ENCODE measurements around the gene EFCAB11. TPM values are rescaled to one million over a fixed set of nuclear protein-coding genes. Genes with fewer than 3 reads are reported as not detected.
"Not testable (repeated sequence)": the region's sequence is repeated elsewhere in the genome, so short reads cannot be mapped to it uniquely, and the experiment has no call there.

EFCAB11 gene
- total RNA-seq, 1 donor from 2014 or later, result 20.8 TPM

DNA sequence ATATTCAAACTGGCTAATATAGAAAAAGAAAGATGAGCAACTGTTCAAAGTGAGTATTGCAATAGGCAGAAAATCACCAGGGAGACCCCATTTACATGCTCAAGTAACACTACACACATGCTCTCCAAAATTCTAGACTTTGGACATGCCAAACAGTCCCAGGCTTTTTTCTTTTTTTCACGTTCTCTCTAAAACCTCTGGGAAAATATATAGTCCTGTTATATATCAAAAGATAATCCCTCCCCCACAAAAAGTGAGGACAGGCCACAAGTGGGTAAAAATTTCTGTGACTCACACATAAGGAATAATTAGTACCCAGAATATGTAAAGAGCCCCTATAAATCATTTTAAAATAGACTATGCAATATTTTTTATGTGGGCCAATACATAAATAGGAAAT lies 55.2 kb downstream of the EFCAB11 start:
- H3K4me3 Mint-ChIP-seq (ENCODE audit: low read depth), result no peak overlapping the region
- TF ChIP-seq, protein P1, sequence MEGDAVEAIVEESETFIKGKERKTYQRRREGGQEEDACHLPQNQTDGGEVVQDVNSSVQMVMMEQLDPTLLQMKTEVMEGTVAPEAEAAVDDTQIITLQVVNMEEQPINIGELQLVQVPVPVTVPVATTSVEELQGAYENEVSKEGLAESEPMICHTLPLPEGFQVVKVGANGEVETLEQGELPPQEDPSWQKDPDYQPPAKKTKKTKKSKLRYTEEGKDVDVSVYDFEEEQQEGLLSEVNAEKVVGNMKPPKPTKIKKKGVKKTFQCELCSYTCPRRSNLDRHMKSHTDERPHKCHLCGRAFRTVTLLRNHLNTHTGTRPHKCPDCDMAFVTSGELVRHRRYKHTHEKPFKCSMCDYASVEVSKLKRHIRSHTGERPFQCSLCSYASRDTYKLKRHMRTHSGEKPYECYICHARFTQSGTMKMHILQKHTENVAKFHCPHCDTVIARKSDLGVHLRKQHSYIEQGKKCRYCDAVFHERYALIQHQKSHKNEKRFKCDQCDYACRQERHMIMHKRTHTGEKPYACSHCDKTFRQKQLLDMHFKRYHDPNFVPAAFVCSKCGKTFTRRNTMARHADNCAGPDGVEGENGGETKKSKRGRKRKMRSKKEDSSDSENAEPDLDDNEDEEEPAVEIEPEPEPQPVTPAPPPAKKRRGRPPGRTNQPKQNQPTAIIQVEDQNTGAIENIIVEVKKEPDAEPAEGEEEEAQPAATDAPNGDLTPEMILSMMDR (IDR thresholded peaks at IDR 0.05; ENCODE audit: unreplicated experiment), result no peak
- peaks cover 4% of the 10 kb centered on the region for H3K9me3 Mint-ChIP-seq (ENCODE audit: low read depth)
- H3K36me3 Mint-ChIP-seq (ENCODE audit: insufficient read depth), result peaks cover 7% of the 10 kb centered on the region
- H3K27ac Mint-ChIP-seq, result no peak overlapping the region
- no peak for DNase-seq (ENCODE audit: low spot score, unreplicated experiment)
- no peaks in the 10 kb centered on the region for H3K4me1 Mint-ChIP-seq (ENCODE audit: low read depth)
- H3K27me3 Mint-ChIP-seq, result no peaks in the 10 kb centered on the region

DNA sequence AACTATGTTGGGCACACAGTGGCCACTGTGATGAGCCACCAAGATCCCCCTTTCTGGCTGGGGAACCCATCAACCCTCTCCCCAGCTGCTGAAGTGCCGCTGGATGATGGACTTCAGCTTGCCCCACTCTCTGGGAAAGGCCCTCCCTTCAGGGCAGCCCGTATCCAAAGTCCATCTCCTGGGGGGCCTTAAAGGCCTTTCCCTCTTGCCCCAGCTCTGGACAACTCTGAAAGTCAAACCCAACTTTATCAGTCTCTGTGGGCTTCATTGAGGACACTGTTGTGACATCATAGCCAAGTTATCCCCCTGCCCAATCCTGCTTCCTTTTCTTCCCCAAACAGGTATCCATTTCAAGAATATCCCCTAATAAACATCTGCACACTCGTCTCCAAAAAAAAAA lies 61.1 kb downstream of the EFCAB11 start:
- DNase-seq (ENCODE audit: low spot score, unreplicated experiment), result not testable (repeated sequence)

DNA sequence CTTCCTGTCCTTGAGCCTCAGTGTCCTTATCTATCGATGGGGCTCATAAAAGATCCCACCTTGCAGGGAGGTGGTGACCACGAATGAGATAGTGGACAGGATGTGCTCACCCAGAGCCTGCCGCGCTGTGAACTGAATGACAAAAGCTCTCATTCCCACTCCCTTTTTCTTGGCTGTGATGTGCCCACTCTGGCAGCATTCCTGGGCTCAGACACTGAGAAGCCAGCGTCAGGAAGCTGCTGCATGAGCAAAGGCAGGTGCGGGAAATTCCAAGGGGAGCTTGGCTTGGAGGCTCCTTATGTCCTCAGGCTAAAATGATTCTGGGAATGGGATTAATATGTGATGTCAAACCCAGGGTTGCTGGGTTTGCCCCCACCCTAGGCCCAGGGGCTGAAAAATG lies 61.6 kb downstream of the EFCAB11 start:
- Mint-ChIP-seq H3K27ac (no peak overlapping the region), H3K36me3 (ENCODE audit: insufficient read depth) (peaks cover 9% of the 10 kb centered on the region), H3K9me3 (ENCODE audit: low read depth) (peaks cover 4% of the 10 kb centered on the region), H3K27me3 (no peaks in the 10 kb centered on the region), H3K4me3 (ENCODE audit: low read depth) (no peak overlapping the region), H3K4me1 (ENCODE audit: low read depth) (no peaks in the 10 kb centered on the region)
- TF ChIP-seq, protein P1 (IDR thresholded peaks at IDR 0.05; ENCODE audit: unreplicated experiment), result no peak
- no peak for DNase-seq (ENCODE audit: low spot score, unreplicated experiment)

More for the DNA sequence above, 61.1 kb downstream of the EFCAB11 start:
- H3K4me3 Mint-ChIP-seq (ENCODE audit: low read depth); H3K36me3 Mint-ChIP-seq (ENCODE audit: insufficient read depth); H3K27me3 Mint-ChIP-seq; H3K4me1 Mint-ChIP-seq (ENCODE audit: low read depth); H3K9me3 Mint-ChIP-seq (ENCODE audit: low read depth); H3K27ac Mint-ChIP-seq: not testable (repeated sequence)

DNA sequence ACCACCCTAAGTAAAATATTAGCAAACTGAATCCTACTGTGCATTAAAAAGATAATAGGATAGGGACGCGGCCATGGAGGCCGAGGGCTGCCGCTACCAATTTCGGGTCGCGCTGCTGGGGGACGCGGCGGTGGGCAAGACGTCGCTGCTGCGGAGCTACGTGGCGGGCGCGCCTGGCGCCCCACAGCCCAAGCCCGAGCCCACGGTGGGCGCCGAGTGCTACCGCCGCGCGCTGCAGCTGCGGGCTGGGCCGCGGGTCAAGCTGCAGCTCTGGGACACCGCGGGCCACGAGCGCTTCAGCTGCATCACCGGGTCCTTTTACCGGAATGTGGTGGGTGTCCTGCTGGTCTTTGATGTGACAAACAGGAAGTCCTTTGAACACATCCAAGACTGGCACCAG lies 62.8 kb downstream of the EFCAB11 start:
- not testable (repeated sequence) for H3K4me3 Mint-ChIP-seq (ENCODE audit: low read depth); DNase-seq (ENCODE audit: low spot score, unreplicated experiment); H3K27me3 Mint-ChIP-seq; H3K27ac Mint-ChIP-seq; H3K36me3 Mint-ChIP-seq (ENCODE audit: insufficient read depth); H3K4me1 Mint-ChIP-seq (ENCODE audit: low read depth); H3K9me3 Mint-ChIP-seq (ENCODE audit: low read depth)

DNA sequence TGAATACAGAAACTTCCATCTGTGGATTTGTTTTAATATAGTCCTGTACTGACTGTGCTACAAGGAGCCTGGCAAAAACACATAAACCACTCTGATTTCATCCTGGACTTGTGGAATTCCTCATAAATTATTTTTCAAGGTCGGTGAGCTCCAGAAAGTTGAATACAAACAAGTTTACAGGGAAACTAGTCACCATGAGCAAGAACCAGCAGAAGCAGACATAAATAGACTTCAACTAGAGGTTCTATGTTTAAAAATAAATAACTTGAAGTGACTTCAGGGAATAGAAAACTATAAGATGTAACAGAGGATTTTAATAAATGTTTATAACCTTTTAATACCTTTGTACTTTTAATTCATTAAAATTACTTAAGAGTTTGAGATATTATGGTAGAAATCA lies 63.5 kb downstream of the EFCAB11 start:
- H3K9me3 Mint-ChIP-seq (ENCODE audit: low read depth), result peaks cover 4% of the 10 kb centered on the region
- TF ChIP-seq, protein P1 (IDR thresholded peaks at IDR 0.05; ENCODE audit: unreplicated experiment), result no peak
- no peaks in the 10 kb centered on the region for H3K27me3 Mint-ChIP-seq
- no peak overlapping the region for H3K27ac Mint-ChIP-seq
- no peaks in the 10 kb centered on the region for H3K4me1 Mint-ChIP-seq (ENCODE audit: low read depth)
- DNase-seq (ENCODE audit: low spot score, unreplicated experiment), result no peak
- H3K36me3 Mint-ChIP-seq (ENCODE audit: insufficient read depth), result peaks cover 7% of the 10 kb centered on the region
- H3K4me3 Mint-ChIP-seq (ENCODE audit: low read depth), result no peak overlapping the region

DNA sequence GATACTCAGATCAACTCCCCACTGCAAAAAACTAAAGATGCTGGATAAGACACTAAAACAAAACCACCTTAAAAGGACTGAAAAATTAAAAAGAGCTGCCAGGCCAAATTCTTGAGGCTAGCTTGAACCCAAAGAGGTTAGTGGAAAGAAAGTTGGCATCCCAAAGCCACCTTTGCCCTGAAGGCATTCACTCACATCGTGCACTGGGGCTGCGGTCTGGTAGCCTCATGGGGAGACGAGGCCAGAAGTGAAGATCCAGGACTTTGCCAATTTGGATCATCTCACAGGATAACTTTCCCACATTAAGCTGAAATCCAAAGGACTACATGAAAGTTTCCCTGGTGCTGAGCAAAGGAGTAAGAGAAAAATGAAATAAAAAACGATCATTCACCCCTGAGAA lies 63.9 kb downstream of the EFCAB11 start:
- no peak for DNase-seq (ENCODE audit: low spot score, unreplicated experiment)
- H3K9me3 Mint-ChIP-seq (ENCODE audit: low read depth), result peaks cover under 1% of the 10 kb centered on the region
- no peaks in the 10 kb centered on the region for H3K4me1 Mint-ChIP-seq (ENCODE audit: low read depth)
- no peak overlapping the region for H3K4me3 Mint-ChIP-seq (ENCODE audit: low read depth)
- TF ChIP-seq, protein P1 (IDR thresholded peaks at IDR 0.05; ENCODE audit: unreplicated experiment), result no peak
- H3K36me3 Mint-ChIP-seq (ENCODE audit: insufficient read depth), result peaks cover 4% of the 10 kb centered on the region
- H3K27ac Mint-ChIP-seq, result no peak overlapping the region
- no peaks in the 10 kb centered on the region for H3K27me3 Mint-ChIP-seq
